OCI-LY7 (cell line): Measurements from ENCODE around the gene RPS21.

Source experiments
- EZH2phosphoT487 ChIP-seq: fragments of 200-600 bp; sonication (generic); IDR thresholded peaks from 2 replicates; pipeline ENCODE4 v1.6.1; 2018; ENCODE audit warnings: low read depth, borderline replicate concordance, mild to moderate bottlenecking, mixed run types, antibody characterized with exemption, low read length, moderate library complexity, mixed read lengths
- TF ChIP-seq, protein P1 (sequence below): fragments of 200-600 bp; sonication (generic); conservative IDR thresholded peaks from 2 replicates; pipeline ENCODE4 v1.5.1; 2014; ENCODE audit warnings: mild to moderate bottlenecking, antibody characterized with exemption, low read length, moderate library complexity, mixed read lengths

GRCh38 chr20:62381842-62382241, 5.1 kb upstream of the RPS21 start:
- TF ChIP-seq, protein P1, sequence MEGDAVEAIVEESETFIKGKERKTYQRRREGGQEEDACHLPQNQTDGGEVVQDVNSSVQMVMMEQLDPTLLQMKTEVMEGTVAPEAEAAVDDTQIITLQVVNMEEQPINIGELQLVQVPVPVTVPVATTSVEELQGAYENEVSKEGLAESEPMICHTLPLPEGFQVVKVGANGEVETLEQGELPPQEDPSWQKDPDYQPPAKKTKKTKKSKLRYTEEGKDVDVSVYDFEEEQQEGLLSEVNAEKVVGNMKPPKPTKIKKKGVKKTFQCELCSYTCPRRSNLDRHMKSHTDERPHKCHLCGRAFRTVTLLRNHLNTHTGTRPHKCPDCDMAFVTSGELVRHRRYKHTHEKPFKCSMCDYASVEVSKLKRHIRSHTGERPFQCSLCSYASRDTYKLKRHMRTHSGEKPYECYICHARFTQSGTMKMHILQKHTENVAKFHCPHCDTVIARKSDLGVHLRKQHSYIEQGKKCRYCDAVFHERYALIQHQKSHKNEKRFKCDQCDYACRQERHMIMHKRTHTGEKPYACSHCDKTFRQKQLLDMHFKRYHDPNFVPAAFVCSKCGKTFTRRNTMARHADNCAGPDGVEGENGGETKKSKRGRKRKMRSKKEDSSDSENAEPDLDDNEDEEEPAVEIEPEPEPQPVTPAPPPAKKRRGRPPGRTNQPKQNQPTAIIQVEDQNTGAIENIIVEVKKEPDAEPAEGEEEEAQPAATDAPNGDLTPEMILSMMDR: no peak
- TF ChIP-seq EZH2phosphoT487: no peak
